Epithelial cell of proximal tubule (primary cell): ENCODE data around the gene IP6K3. TPM values are rescaled to one million over a fixed set of nuclear protein-coding genes. Genes with fewer than 3 reads are reported as not detected.

Source experiments
- DNase-seq: peaks from one replicate; pipeline ENCODE4 v3.0.0-alpha.2; 2011; ENCODE audit warnings: low read depth
- H3K4me3 ChIP-seq: 2 replicates; pipeline ENCODE4 v1.5.1; 2011; ENCODE audit warnings: low read depth, mild to moderate bottlenecking, low read length
- total RNA-seq: library from RNA; depleted of rRNA; stranded (reverse); fragments of >200 nt; gene quantifications from 2 replicates; pipeline ENCODE4 v1.2.3, GENCODE V29; 2015
- TF ChIP-seq, protein P1 (sequence below): conservative IDR thresholded peaks from 2 replicates; pipeline ENCODE4 v1.5.1; 2012; ENCODE audit warnings: low read depth, mild to moderate bottlenecking, low read length

IP6K3 gene
- total RNA-seq, 1 donor from 2014 or later: 0.40 TPM

GRCh38 chr6:33702345-33702977 lies 44.2 kb downstream of the IP6K3 start:
- DNase-seq: no peak
- H3K4me3 ChIP-seq: no peak overlapping the region
- TF ChIP-seq, protein P1, sequence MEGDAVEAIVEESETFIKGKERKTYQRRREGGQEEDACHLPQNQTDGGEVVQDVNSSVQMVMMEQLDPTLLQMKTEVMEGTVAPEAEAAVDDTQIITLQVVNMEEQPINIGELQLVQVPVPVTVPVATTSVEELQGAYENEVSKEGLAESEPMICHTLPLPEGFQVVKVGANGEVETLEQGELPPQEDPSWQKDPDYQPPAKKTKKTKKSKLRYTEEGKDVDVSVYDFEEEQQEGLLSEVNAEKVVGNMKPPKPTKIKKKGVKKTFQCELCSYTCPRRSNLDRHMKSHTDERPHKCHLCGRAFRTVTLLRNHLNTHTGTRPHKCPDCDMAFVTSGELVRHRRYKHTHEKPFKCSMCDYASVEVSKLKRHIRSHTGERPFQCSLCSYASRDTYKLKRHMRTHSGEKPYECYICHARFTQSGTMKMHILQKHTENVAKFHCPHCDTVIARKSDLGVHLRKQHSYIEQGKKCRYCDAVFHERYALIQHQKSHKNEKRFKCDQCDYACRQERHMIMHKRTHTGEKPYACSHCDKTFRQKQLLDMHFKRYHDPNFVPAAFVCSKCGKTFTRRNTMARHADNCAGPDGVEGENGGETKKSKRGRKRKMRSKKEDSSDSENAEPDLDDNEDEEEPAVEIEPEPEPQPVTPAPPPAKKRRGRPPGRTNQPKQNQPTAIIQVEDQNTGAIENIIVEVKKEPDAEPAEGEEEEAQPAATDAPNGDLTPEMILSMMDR: peak; percentile 62

- no peak overlapping the region for H3K4me3 ChIP-seq
Measured at GRCh38 chr6:33700391-33701050, 46.2 kb downstream of the IP6K3 start.

GRCh38 chr6:33699739-33700138 lies 47.0 kb downstream of the IP6K3 start:
- H3K4me3 ChIP-seq: no peak overlapping the region
- TF ChIP-seq, protein P1: no peak
- no peak for DNase-seq

More at GRCh38 chr6:33700391-33701050, 46.2 kb downstream of the IP6K3 start:
- TF ChIP-seq, protein P1: peak; percentile 88
- no peak for DNase-seq

DNA sequence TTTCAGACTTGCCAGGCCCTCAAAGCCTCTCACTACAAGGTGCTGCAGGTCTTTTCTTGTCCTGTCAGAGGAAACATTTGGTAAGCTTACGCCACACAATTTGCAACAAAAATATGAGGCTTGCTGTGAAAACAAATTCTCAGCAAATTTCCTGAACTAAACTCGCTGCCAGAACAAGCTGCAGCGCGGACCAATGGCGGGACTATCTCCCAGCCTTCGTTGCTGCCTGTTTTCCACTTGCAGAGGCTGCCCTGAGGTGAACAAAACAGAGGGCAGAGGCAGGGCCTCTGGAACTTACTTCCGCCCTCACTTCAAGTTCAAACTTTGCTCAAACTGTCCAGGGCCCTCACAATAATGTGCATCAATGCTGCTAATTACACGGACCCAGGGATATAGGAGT lies 47.6 kb downstream of the IP6K3 start:
- TF ChIP-seq, protein P1: no peak
- no peak for DNase-seq
- no peak overlapping the region for H3K4me3 ChIP-seq

DNA sequence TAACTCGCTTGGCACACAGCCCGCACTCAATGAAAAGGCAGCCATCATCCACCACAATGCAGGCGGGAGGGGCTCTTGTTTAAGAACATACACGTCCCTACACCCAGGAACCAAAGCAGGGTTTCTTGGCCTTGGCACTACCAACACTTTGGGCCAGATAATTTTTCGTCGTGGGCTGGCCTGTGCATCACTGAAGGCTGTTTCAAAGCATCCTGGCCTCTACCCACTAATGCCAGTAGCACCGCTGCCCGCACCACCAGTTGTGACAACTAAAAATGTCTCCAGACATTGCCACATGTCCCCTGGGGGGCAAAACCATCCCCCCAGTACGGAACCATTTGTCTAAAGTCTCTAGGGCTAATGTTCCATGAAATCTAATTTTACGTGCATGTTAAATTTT lies 48.2 kb downstream of the IP6K3 start:
- TF ChIP-seq, protein P1: no peak
- no peak for DNase-seq
- no peak overlapping the region for H3K4me3 ChIP-seq

- no peak for DNase-seq
- H3K4me3 ChIP-seq: no peak overlapping the region
- TF ChIP-seq, protein P1: no peak
Measured at GRCh38 chr6:33697845-33698244, 48.9 kb downstream of the IP6K3 start.
